BLaER1 (cell line): Measurements from ENCODE around the gene P3R3URF.

ENCODE experiments used
- H3K27ac ChIP-seq: shearing (Covaris generic); formaldehyde crosslinking; 2 replicates; pipeline ENCODE4 v1.8.1; 2022
- H3K27me3 ChIP-seq: shearing (Covaris generic); formaldehyde crosslinking; 2 replicates; pipeline ENCODE4 v1.8.1; 2022
- H3K36me3 ChIP-seq: shearing (Covaris generic); formaldehyde crosslinking; 2 replicates; pipeline ENCODE4 v1.8.1; 2022
- H3K4me1 ChIP-seq: shearing (Covaris generic); formaldehyde crosslinking; 2 replicates; pipeline ENCODE4 v1.8.1; 2022
- H3K4me2 ChIP-seq: shearing (Covaris generic); formaldehyde crosslinking; 2 replicates; pipeline ENCODE4 v1.8.1; 2022
- H3K4me3 ChIP-seq: shearing (Covaris generic); formaldehyde crosslinking; 2 replicates; pipeline ENCODE4 v1.8.1; 2022
- H3K9ac ChIP-seq: shearing (Covaris generic); formaldehyde crosslinking; 2 replicates; pipeline ENCODE4 v1.8.1; 2022
- H3K9me3 ChIP-seq: shearing (Covaris generic); formaldehyde crosslinking; 2 replicates; pipeline ENCODE4 v1.8.1; 2022
- H4K20me1 ChIP-seq: shearing (Covaris generic); formaldehyde crosslinking; 2 replicates; pipeline ENCODE4 v1.8.1; 2022
- Cebpa-rat ChIP-seq: shearing (Covaris generic); IDR thresholded peaks from 2 replicates; pipeline ENCODE4 v1.8.1; 2022

Gene P3R3URF

DNA sequence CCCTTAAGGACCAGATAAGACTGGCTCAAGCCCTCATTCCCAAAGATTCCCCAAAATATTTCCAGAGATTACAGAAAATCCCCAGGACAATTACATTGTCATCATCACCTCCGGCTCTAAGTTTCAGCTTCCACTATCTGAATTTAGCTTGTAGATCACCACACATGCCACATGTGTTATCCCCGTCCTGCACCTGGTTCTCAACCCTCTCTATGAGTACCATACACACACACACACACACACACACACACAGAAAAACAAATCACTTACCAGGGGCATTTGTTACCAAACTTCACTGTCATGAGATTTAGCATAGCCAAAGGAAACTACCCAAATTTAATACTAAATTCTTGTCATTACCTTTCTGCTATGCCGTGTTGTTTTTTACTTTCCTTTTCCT is 16.8 kb downstream of the P3R3URF start:
- Histone ChIP-seq H3K4me1 (no peaks in the 10 kb centered on the region), H3K27me3 (no peaks in the 10 kb centered on the region), H3K4me2 (no peak overlapping the region), H4K20me1 (no peaks in the 10 kb centered on the region), H3K4me3 (no peak overlapping the region), H3K27ac (no peak overlapping the region), H3K9me3 (no peaks in the 10 kb centered on the region), H3K36me3 (no peaks in the 10 kb centered on the region), H3K9ac (no peak overlapping the region)
- no peak for TF ChIP-seq Cebpa-rat

DNA sequence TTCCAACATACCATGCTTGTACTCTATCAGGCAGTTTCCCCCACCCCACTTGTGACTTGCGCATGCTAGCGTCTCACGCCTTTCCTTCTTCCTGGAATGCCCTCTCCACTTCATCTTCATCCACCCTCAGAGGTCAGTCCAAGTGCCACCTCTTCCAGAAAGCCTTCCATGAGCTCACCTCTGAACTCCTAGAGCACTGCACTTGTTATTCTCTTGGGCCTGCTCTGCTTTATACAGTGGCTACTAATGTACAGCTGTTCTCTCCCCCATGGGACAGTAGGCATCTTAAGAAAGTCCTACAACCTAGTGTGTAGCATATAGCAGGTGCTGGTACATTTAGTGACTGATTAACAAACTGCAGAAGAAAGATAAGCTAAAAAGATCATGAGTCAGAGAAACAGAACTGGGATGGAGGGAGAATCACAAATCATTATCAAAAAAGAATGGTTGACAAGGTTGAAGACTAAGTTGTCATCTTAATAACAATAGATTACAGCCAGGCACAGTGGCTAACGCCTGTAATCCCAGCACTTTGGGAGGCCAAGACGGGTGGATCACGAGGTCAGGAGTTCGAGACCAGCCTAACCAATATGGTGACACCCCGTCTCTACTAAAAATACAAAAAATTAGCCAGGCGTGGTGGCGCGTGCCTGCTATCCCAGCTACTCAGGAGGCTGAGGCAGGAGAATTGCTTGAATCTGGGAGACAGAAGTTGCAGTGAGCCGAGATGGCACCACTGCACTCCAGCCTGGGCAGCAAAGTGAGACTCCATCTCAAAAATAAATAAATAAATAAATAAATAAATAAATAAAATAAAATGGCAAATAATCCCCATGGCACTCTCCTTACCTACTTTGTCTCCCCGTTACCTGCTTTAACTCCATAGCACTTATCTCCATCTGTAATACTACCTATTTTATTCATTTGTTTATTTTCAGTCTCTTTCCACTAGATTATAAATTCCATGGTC is 17.7 kb downstream of the P3R3URF start:
- Histone ChIP-seq H3K9ac (no peak overlapping the region), H3K4me1 (no peaks in the 10 kb centered on the region), H3K9me3 (no peaks in the 10 kb centered on the region), H3K27ac (no peak overlapping the region), H3K4me3 (no peak overlapping the region), H3K27me3 (no peaks in the 10 kb centered on the region), H3K4me2 (no peak overlapping the region), H3K36me3 (no peaks in the 10 kb centered on the region), H4K20me1 (no peaks in the 10 kb centered on the region)
- TF ChIP-seq Cebpa-rat: no peak

DNA sequence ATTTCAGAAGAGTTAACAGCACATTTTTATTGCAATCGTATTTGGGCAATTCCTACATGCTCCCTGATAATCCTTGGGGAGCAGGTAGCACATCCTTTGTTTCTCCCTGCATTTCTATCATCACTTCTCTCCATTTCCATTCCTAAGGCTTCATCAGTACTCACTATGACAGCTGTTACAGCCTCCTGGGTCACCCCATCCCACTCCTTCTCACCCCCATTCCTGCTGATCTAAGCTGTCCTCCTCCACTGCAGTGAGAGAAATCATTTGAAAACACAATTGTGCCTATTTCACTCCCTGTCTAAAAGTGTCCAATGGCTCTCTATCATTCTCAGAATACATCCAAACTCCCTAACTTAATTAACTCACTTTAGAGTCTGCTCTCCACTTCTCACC is 18.4 kb downstream of the P3R3URF start:
- Histone ChIP-seq H3K27ac (no peak overlapping the region), H3K9ac (no peak overlapping the region), H3K36me3 (no peaks in the 10 kb centered on the region), H3K4me3 (no peak overlapping the region), H3K4me1 (no peaks in the 10 kb centered on the region), H3K27me3 (no peaks in the 10 kb centered on the region), H3K9me3 (no peaks in the 10 kb centered on the region), H3K4me2 (no peak overlapping the region), H4K20me1 (no peaks in the 10 kb centered on the region)
- TF ChIP-seq Cebpa-rat: no peak

DNA sequence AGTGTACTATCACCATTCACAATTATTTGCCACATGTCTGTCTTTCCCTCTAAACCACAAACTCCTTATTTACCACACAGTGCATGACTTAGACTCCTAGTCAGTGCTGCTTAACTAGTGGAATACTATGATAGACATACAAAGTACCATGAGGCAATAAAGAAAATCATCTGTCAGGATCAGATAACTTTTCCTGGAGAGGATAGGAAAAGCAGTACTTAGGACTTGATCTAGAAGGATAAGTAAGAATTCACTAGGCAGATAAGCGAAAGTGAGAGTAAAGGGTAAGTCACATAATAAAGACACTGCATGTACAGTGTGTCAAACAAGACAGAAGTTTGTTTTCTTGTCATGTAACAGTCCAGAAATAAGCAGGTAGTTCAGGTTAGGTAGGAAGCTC is 22.6 kb downstream of the P3R3URF start:
- H3K27ac ChIP-seq: no peak overlapping the region
- no peaks in the 10 kb centered on the region for H3K36me3 ChIP-seq
- H3K27me3 ChIP-seq: no peaks in the 10 kb centered on the region
- H3K9ac ChIP-seq: no peak overlapping the region
- H3K4me1 ChIP-seq: no peaks in the 10 kb centered on the region
- no peak for TF ChIP-seq Cebpa-rat
- H4K20me1 ChIP-seq: no peaks in the 10 kb centered on the region
- H3K4me3 ChIP-seq: no peak overlapping the region
- no peaks in the 10 kb centered on the region for H3K9me3 ChIP-seq
- no peak overlapping the region for H3K4me2 ChIP-seq

DNA sequence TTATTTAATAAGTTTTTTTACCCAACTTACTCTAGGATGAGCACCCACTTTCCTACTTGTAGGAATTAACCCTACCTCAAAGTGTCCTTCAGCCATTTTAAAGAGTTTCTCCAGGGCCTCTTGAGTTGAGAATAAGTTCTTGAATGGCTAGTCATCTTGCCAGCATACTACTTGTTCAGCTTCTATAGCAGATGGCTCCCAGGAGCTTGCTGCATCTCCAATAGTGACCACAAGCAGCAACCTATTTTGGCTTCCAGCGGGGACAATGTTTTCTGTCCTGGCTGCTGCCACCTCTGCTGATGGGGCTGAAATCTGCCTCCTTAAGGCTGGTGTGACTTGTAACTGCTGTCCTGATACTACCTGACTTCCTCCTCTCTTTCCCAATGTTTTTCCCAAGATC is 23.1 kb downstream of the P3R3URF start:
- TF ChIP-seq Cebpa-rat: no peak
- Histone ChIP-seq H3K27me3 (no peaks in the 10 kb centered on the region), H3K4me3 (no peak overlapping the region), H3K4me1 (no peaks in the 10 kb centered on the region), H3K27ac (no peak overlapping the region), H3K36me3 (no peaks in the 10 kb centered on the region), H3K9ac (no peak overlapping the region), H3K9me3 (no peaks in the 10 kb centered on the region), H4K20me1 (no peaks in the 10 kb centered on the region), H3K4me2 (no peak overlapping the region)

DNA sequence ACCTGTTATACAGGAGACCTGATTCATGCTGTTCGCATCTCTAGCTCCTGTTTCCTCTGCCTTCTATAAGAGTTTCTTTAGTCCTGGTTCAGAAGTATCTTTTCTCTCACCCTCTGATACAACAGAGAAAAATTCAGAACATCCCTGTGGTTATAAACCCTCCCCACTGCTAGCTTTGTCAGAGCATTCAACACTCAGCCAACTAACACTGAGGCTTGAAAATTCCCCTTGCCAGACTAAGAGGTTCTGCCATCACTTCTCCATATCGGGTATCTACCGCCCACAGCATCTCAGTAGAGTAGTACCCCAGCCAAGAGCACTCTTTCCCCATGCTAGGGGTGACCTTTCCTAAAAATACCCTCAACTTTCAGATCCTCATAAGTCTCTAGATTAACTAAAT is 24.3 kb downstream of the P3R3URF start:
- H3K9me3 ChIP-seq: no peaks in the 10 kb centered on the region
- H3K36me3 ChIP-seq: no peaks in the 10 kb centered on the region
- H3K4me2 ChIP-seq: no peak overlapping the region
- H3K27me3 ChIP-seq: no peaks in the 10 kb centered on the region
- no peak overlapping the region for H3K4me3 ChIP-seq
- no peaks in the 10 kb centered on the region for H4K20me1 ChIP-seq
- TF ChIP-seq Cebpa-rat: no peak
- no peak overlapping the region for H3K9ac ChIP-seq
- H3K27ac ChIP-seq: no peak overlapping the region
- no peaks in the 10 kb centered on the region for H3K4me1 ChIP-seq

DNA sequence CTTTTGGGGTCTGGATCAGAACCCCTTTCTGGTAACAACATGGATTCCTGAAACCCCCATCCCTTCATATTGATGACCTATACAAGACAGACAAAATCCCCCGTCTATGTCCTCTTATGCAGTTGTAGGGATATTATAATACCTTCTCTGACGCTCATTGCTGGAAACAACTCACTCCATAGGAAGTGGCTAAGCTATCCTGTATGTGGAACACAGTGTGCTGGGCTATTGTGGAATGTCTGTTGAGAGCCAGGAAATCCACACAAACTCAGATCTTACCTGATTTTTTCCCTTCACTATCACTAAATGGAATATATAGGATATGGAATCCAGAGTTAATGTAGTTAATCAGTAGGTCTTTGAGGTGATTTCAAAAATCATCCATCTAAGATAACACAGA is 26.2 kb downstream of the P3R3URF start:
- no peak overlapping the region for H3K4me3 ChIP-seq
- H3K9ac ChIP-seq: no peak overlapping the region
- no peaks in the 10 kb centered on the region for H3K4me1 ChIP-seq
- no peaks in the 10 kb centered on the region for H4K20me1 ChIP-seq
- H3K9me3 ChIP-seq: no peaks in the 10 kb centered on the region
- no peak overlapping the region for H3K4me2 ChIP-seq
- no peaks in the 10 kb centered on the region for H3K36me3 ChIP-seq
- no peaks in the 10 kb centered on the region for H3K27me3 ChIP-seq
- TF ChIP-seq Cebpa-rat: no peak
- H3K27ac ChIP-seq: no peak overlapping the region

DNA sequence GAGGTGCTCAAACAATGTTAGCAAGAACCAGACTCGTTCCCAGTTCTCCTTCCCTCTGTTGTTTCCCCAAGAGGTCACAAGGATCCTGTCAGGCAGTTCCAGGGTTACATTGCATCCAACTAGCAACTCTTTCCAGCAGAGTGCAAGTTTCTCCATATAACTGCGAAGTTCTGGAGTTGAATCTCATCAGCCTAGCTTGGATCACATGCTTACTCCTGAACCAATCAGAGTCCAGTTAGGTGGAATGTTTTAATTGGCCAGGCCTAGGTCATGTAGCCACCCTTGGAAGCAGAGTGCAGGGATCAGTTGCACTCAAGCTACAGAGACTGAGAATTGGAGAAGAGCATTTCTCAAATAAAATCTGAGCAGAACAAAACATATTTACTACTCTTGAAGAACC is 28.0 kb downstream of the P3R3URF start:
- Histone ChIP-seq H3K4me1 (no peaks in the 10 kb centered on the region), H3K36me3 (no peaks in the 10 kb centered on the region), H3K9me3 (no peaks in the 10 kb centered on the region; the same call in 1 of the 2 replicates), H3K4me2 (no peak overlapping the region), H3K27me3 (no peaks in the 10 kb centered on the region), H4K20me1 (no peaks in the 10 kb centered on the region), H3K9ac (no peak overlapping the region), H3K4me3 (no peak overlapping the region), H3K27ac (no peak overlapping the region)
- TF ChIP-seq Cebpa-rat: no peak

DNA sequence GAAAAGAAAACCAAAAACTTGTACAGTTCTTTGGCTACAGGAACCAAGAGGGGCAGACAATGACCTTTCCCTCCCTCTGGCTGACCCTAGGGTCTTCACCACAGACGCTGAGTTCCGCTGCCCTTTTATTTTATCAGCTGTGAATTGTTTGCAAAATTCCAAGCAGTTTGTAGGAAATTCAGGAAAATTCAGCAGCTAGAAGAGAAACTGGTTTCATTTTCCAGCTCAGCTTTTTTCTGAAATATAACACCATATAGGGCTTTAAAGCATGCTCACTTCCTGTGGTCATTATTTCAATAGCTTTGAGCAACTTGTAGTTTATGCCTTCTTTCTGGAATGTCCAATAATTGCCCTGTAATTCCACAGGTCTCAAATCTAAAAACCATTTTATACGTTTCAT is 38.4 kb downstream of the P3R3URF start:
- no peak overlapping the region for H3K4me3 ChIP-seq
- H3K4me2 ChIP-seq: no peak overlapping the region
- no peaks in the 10 kb centered on the region for H3K27me3 ChIP-seq

DNA sequence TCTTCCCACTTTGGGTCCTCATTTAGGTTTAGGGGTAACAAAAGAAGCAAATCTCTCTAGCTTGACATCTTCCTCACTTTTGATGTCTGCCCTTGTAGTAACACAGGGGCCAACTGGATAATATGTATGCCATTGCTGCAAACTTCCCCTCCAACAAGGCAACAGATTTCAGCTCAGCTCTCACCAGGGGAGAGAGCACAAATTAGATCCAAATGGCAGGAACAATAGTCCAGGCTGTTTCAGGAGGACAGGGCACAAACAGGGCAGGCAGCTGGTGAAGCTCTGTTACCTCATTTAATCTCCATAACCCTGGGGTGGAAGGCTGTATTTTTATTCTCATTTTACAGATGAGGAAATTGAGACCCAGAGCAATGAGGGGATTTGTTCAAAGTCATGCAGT is 39.6 kb downstream of the P3R3URF start:
- no peaks in the 10 kb centered on the region for H3K36me3 ChIP-seq
- H3K27me3 ChIP-seq: no peaks in the 10 kb centered on the region
- no peaks in the 10 kb centered on the region for H4K20me1 ChIP-seq
- no peak overlapping the region for H3K9ac ChIP-seq
- TF ChIP-seq Cebpa-rat: no peak
- H3K27ac ChIP-seq: no peak overlapping the region
- no peak overlapping the region for H3K4me3 ChIP-seq
- no peaks in the 10 kb centered on the region for H3K9me3 ChIP-seq
- H3K4me2 ChIP-seq: no peak overlapping the region
- H3K4me1 ChIP-seq: peaks cover 15% of the 10 kb centered on the region

More for the DNA sequence above, 38.4 kb downstream of the P3R3URF start:
- H3K36me3 ChIP-seq: no peaks in the 10 kb centered on the region
- H3K9me3 ChIP-seq: no peaks in the 10 kb centered on the region
- H3K27ac ChIP-seq: no peak overlapping the region
- no peak for TF ChIP-seq Cebpa-rat
- H4K20me1 ChIP-seq: no peaks in the 10 kb centered on the region
- H3K9ac ChIP-seq: no peak overlapping the region
- peaks cover 15% of the 10 kb centered on the region for H3K4me1 ChIP-seq
